ENCODE results near the gene DNAJB8.

The DNAJB8 gene

GRCh38 chr3:128432971-128433836 is 33.5 kb downstream of the DNAJB8 start:
- no peak overlapping the region for H3K4me3 ChIP-seq (ENCODE audit: low read depth, low read length)
- DNase-seq (ENCODE audit: low read depth), result no peak
- no peak for TF ChIP-seq CTCF (conservative IDR thresholded peaks at IDR 0.05; ENCODE audit: low read depth, low read length)

GRCh38 chr3:128432301-128432970 is 34.3 kb downstream of the DNAJB8 start:
- no peak overlapping the region for H3K4me3 ChIP-seq (ENCODE audit: low read depth, low read length)
- DNase-seq (ENCODE audit: low read depth), result no peak
- no peak for TF ChIP-seq CTCF (conservative IDR thresholded peaks at IDR 0.05; ENCODE audit: low read depth, low read length)

GRCh38 chr3:128431803-128432300 is 34.8 kb downstream of the DNAJB8 start:
- H3K4me3 ChIP-seq (ENCODE audit: low read depth, low read length), result no peak overlapping the region
- TF ChIP-seq CTCF (conservative IDR thresholded peaks at IDR 0.05; ENCODE audit: low read depth, low read length), result no peak
- DNase-seq (ENCODE audit: low read depth), result no peak

- no peak overlapping the region for H3K4me3 ChIP-seq (ENCODE audit: low read depth, low read length)
- no peak for DNase-seq (ENCODE audit: low read depth)
- no peak for TF ChIP-seq CTCF (conservative IDR thresholded peaks at IDR 0.05; ENCODE audit: low read depth, low read length)
Observed at GRCh38 chr3:128430731-128431130, 36.0 kb downstream of the DNAJB8 start.

DNA sequence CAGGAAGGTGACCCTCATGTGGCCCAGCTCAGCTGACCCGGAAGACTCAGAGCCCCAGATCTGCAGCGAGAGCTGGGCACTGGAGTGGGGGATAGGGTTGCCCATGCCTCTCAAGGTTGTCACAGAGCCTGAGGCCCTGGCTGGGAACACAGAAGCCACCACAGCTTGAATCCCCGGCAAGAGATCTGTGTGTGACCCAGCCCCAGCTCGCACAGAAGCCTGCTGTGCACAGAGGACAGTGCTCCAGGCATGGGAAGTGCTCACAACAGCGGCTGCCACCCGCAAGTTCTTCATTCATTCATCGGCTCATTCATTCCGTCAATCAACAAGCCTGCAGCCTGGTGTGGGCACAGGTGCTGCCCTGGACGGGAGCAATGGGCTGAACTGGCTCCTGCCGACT is 36.4 kb downstream of the DNAJB8 start:
- no peak for TF ChIP-seq CTCF (conservative IDR thresholded peaks at IDR 0.05; ENCODE audit: low read depth, low read length)

DNA sequence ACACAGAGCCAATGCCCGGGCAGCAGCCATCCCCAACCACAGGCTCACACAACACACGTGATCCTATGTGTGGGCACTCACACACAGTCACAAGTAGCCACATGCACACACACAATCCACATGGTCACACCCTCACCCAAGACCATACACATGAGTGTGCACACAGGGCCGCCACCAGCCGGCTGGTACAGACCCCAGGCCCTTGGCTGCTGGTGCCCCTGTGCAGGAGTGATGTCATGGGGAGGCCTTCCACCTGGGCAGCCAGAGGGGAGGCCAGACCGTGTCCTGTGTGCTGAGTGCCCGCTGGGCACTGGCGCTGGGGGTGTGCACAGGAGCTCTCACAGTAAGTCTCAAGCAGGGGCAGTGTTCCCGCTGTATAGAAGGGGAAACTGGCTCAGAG is 36.9 kb downstream of the DNAJB8 start:
- DNase-seq (ENCODE audit: low read depth), result no peak
- no peak overlapping the region for H3K4me3 ChIP-seq (ENCODE audit: low read depth, low read length)
- TF ChIP-seq CTCF (conservative IDR thresholded peaks at IDR 0.05; ENCODE audit: low read depth, low read length), result no peak

More for the DNA sequence above, 36.4 kb downstream of the DNAJB8 start:
- H3K4me3 ChIP-seq (ENCODE audit: low read depth, low read length), result no peak overlapping the region
- DNase-seq (ENCODE audit: low read depth), result no peak
